ENCODE results near the gene MAN2A2. TPM values are rescaled to one million over a fixed set of nuclear protein-coding genes. Genes with fewer than 3 reads are reported as not detected.

Gene MAN2A2
- polyA plus RNA-seq, 1 donor, result 44.0 TPM

DNA sequence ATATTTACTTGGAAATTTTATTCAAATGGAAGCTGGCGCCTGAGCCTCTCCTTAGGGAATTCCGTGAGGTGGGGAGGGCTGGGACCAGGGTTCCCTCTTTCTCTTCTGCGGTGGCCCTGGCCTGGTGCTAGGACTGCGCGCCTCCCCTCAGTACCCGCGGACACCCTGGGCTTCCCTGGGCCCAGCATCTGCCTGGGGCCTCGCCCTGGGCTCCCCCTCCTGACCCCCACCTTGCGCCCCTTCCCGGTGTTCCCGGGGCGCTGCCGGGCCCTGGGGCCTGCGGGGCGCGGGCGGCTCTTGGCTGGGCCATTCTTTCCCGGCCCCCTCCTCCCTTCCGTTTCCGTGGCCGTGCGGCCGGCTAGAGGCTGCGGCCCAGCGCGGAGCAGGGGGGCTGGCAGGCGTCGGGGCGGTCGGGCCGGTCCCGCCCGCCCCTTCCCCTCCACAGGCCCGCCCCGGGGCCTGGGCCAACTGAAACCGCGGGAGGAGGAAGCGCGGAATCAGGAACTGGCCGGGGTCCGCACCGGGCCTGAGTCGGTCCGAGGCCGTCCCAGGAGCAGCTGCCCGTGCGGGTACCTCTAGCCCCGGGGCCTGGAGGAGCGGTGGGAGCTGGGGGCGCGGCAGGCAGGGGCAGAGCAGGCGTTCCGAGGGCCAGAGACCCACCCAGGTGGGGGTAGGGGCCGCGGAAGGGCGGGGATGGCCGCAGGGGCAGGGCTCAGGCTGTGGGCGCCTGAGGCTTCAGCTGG lies 19.0 kb upstream of the MAN2A2 start, which contains the start of gene FES:
Gene FES, plus strand, starts transcription at position 529 of the 743 bp plus-strand sequence. CDS start 542 bp downstream, outside the sequence.
- no peaks in the 10 kb centered on the region for H3K9me3 ChIP-seq (ENCODE audit: control insufficient read depth, low read depth, low read length)
- peak in 1 of 2 donors; percentile 70 for DNase-seq
- H3K4me1 ChIP-seq (ENCODE audit: control insufficient read depth, insufficient read depth, low read length), result peaks cover 25% of the 10 kb centered on the region
- H3K4me3 ChIP-seq (ENCODE audit: low read length), result peak within 1 kb of the TSS; percentile 51
- H3K27me3 ChIP-seq (ENCODE audit: control insufficient read depth, insufficient read depth, low read length), result no peaks in the 10 kb centered on the region
- H3K27ac ChIP-seq (ENCODE audit: low read length), result peak within 1 kb of the TSS; percentile 80
- 20% methylated on average over 1 of the region's 58 CpGs for WGBS (ENCODE audit: insufficient coverage, low lambda C conversion rate)
- peaks cover 45% of the 10 kb centered on the region for H3K36me3 ChIP-seq (ENCODE audit: control insufficient read depth, insufficient read depth, low read length)

DNA sequence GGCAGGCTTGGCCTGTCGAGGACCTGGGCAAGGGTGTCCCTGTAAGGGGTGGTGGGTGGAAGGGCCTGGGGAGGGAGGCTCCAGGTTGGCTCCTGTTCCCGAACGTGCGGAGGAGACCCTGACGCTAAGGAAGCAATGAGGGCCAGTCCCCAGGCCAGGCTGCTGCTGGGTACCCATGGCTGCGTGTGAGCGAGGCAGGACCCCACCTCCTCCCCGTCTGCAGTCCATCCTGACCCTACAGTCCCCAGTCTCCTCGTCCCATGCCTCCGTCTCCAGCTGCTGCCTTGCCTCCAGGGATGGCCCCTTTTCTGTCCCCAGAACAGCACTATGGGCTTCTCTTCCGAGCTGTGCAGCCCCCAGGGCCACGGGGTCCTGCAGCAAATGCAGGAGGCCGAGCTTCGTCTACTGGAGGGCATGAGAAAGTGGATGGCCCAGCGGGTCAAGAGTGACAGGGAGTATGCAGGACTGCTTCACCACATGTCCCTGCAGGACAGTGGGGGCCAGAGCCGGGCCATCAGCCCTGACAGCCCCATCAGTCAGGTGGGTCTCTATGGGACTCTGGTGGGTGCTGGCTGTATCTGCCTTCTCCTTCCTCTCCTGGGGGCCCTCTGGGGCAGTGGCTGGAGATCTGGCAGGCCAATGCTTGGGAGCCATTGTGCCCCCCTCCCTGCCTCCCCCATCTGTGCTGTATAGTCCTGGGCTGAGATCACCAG lies 18.2 kb upstream of the MAN2A2 start:
- Histone ChIP-seq H3K36me3 (ENCODE audit: control insufficient read depth, insufficient read depth, low read length) (peaks cover 38% of the 10 kb centered on the region), H3K4me1 (ENCODE audit: control insufficient read depth, insufficient read depth, low read length) (peaks cover 25% of the 10 kb centered on the region), H3K9me3 (ENCODE audit: control insufficient read depth, low read depth, low read length) (no peaks in the 10 kb centered on the region), H3K27me3 (ENCODE audit: control insufficient read depth, insufficient read depth, low read length) (no peaks in the 10 kb centered on the region), H3K27ac (ENCODE audit: low read length) (peak overlapping the region; percentile 49), H3K4me3 (ENCODE audit: low read length) (peak overlapping the region; percentile 51)
- no peak for DNase-seq
- WGBS (ENCODE audit: insufficient coverage, low lambda C conversion rate), result no CpG with 5 or more reads among the region's 16 CpGs

DNA sequence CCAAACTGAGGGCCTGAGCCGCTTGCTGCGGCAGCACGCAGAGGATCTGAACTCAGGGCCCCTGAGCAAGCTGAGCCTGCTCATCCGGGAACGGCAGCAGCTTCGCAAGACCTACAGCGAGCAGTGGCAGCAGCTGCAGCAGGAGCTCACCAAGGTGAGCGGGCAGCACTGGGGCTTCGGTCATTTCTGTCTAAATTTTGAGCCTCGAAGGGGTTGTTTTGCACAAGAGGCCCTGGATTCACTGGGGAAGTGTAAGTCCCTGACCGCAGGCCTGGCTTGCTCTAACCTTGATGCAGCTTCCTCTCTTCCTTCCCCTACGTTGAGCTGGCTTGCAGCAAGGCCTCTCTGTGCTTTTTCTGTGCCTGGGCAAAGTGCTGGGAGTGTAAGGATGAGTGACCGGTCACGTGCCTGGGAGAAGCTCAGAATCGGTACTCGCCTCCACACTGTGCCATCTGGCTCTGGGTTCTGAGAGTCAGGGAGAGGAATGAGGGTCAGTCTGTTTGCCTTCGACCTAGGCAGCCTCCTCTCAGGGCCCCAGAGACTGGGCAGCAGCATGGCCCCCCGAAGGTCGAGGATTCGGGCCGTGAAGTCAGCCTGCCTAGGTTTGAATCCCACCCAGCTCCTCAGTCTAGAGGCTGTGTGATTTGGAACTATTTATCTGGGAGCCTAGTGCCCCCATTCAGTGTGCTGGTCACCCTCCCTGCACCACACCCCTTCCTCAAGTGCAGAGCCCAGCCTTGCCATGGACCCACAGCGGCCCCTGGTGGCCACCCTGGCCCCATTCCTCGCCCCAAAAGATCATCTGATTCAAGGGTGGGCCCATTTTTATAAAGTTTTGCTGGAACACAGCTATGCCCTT lies 17.4 kb upstream of the MAN2A2 start:
- WGBS (ENCODE audit: insufficient coverage, low lambda C conversion rate), result no CpG with 5 or more reads among the region's 23 CpGs
- Histone ChIP-seq H3K27me3 (ENCODE audit: control insufficient read depth, insufficient read depth, low read length) (no peaks in the 10 kb centered on the region), H3K27ac (ENCODE audit: low read length) (no peak overlapping the region), H3K4me3 (ENCODE audit: low read length) (peak overlapping the region; percentile 51), H3K36me3 (ENCODE audit: control insufficient read depth, insufficient read depth, low read length) (peaks cover 34% of the 10 kb centered on the region), H3K4me1 (ENCODE audit: control insufficient read depth, insufficient read depth, low read length) (peaks cover 25% of the 10 kb centered on the region), H3K9me3 (ENCODE audit: control insufficient read depth, low read depth, low read length) (no peaks in the 10 kb centered on the region)
- DNase-seq, result peak; percentile 56 to 59

DNA sequence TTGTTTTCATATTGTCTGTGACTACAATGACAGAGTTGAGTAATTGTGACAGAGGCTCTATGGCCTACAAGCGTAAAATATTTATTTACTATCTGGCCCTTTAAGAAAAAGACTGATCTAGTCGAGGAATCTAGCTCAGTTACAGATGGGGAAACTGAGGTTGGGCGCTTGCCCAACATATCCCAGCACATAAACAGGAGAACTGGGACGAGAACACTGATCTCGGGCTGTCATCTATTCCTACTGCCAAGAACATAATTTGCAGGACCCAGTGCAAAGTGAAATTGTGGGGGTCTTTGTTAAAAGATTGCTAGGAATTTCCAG lies 16.8 kb upstream of the MAN2A2 start:
- no peaks in the 10 kb centered on the region for H3K9me3 ChIP-seq (ENCODE audit: control insufficient read depth, low read depth, low read length)
- DNase-seq, result no peak
- H3K36me3 ChIP-seq (ENCODE audit: control insufficient read depth, insufficient read depth, low read length), result peaks cover 30% of the 10 kb centered on the region
- WGBS (ENCODE audit: insufficient coverage, low lambda C conversion rate), result 76% methylated on average over 2 of the region's 5 CpGs
- no peaks in the 10 kb centered on the region for H3K27me3 ChIP-seq (ENCODE audit: control insufficient read depth, insufficient read depth, low read length)
- no peak overlapping the region for H3K4me3 ChIP-seq (ENCODE audit: low read length)
- H3K4me1 ChIP-seq (ENCODE audit: control insufficient read depth, insufficient read depth, low read length), result peaks cover 25% of the 10 kb centered on the region
- no peak overlapping the region for H3K27ac ChIP-seq (ENCODE audit: low read length)

DNA sequence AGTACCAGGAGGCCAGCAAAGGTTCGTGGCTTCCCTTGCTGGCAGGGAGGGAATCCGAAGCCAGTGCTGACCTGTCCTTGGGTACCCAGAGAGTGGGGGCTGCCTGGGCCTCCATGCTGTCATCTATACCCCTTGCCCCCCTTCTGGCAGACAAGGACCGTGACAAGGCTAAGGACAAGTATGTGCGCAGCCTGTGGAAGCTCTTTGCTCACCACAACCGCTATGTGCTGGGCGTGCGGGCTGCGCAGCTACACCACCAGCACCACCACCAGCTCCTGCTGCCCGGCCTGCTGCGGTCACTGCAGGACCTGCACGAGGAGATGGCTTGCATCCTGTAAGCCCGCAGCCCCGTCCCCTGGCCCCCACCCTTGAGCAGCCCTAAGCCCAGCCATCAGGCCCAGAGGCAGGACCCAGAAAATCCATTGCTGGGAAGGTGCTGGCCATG lies 16.0 kb upstream of the MAN2A2 start:
- H3K4me3 ChIP-seq (ENCODE audit: low read length), result no peak overlapping the region
- no peaks in the 10 kb centered on the region for H3K9me3 ChIP-seq (ENCODE audit: control insufficient read depth, low read depth, low read length)
- no peaks in the 10 kb centered on the region for H3K27me3 ChIP-seq (ENCODE audit: control insufficient read depth, insufficient read depth, low read length)
- peaks cover 25% of the 10 kb centered on the region for H3K4me1 ChIP-seq (ENCODE audit: control insufficient read depth, insufficient read depth, low read length)
- DNase-seq, result no peak
- peaks cover 30% of the 10 kb centered on the region for H3K36me3 ChIP-seq (ENCODE audit: control insufficient read depth, insufficient read depth, low read length)
- no peak overlapping the region for H3K27ac ChIP-seq (ENCODE audit: low read length)
- no CpG with 5 or more reads among the region's 13 CpGs for WGBS (ENCODE audit: insufficient coverage, low lambda C conversion rate)

DNA sequence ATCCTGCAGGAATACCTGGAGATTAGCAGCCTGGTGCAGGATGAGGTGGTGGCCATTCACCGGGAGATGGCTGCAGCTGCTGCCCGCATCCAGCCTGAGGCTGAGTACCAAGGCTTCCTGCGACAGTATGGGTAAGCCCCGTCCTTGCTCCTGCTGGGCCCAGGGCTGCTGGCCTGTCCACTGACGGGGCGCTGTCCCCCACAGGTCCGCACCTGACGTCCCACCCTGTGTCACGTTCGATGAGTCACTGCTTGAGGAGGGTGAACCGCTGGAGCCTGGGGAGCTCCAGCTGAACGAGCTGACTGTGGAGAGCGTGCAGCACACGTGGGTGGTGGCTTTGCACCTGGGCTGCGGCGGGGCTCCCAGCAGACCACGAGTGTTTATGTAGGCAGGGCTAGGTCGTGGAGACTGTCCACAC lies 13.8 kb upstream of the MAN2A2 start:
- DNase-seq, result no peak
- H3K27ac ChIP-seq (ENCODE audit: low read length), result no peak overlapping the region
- H3K4me1 ChIP-seq (ENCODE audit: control insufficient read depth, insufficient read depth, low read length), result peaks cover 11% of the 10 kb centered on the region
- H3K27me3 ChIP-seq (ENCODE audit: control insufficient read depth, insufficient read depth, low read length), result no peaks in the 10 kb centered on the region
- H3K36me3 ChIP-seq (ENCODE audit: control insufficient read depth, insufficient read depth, low read length), result peaks cover 42% of the 10 kb centered on the region
- WGBS (ENCODE audit: insufficient coverage, low lambda C conversion rate), result no CpG with 5 or more reads among the region's 18 CpGs
- H3K4me3 ChIP-seq (ENCODE audit: low read length), result no peak overlapping the region
- no peaks in the 10 kb centered on the region for H3K9me3 ChIP-seq (ENCODE audit: control insufficient read depth, low read depth, low read length)

DNA sequence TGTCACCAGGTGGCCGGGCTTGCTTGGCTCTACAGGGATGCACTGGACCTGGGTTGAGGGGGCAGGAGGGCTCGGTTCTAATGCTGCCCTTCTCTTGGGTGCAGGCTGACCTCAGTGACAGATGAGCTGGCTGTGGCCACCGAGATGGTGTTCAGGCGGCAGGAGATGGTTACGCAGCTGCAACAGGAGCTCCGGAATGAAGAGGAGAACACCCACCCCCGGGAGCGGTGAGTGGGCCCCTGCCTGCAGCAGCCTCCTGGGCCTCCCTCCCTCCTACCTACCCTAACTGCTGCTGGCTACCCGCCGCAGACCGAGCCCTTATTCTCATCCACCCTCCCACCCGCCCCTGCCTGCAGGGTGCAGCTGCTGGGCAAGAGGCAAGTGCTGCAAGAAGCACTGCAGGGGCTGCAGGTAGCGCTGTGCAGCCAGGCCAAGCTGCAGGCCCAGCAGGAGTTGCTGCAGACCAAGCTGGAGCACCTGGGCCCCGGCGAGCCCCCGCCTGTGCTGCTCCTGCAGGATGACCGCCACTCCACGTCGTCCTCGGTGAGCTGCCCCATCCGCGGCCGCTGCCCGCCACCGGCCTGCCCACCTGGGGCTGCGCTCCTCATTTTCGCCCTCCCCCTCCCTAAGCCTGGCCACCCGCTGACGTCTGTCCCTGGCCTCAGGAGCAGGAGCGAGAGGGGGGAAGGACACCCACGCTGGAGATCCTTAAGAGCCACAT lies 13.2 kb upstream of the MAN2A2 start:
- peaks cover 7% of the 10 kb centered on the region for H3K4me1 ChIP-seq (ENCODE audit: control insufficient read depth, insufficient read depth, low read length)
- WGBS (ENCODE audit: insufficient coverage, low lambda C conversion rate), result no CpG with 5 or more reads among the region's 31 CpGs
- no peaks in the 10 kb centered on the region for H3K9me3 ChIP-seq (ENCODE audit: control insufficient read depth, low read depth, low read length)
- H3K27ac ChIP-seq (ENCODE audit: low read length), result no peak overlapping the region
- DNase-seq, result no peak
- H3K4me3 ChIP-seq (ENCODE audit: low read length), result no peak overlapping the region
- peaks cover 42% of the 10 kb centered on the region for H3K36me3 ChIP-seq (ENCODE audit: control insufficient read depth, insufficient read depth, low read length)
- no peaks in the 10 kb centered on the region for H3K27me3 ChIP-seq (ENCODE audit: control insufficient read depth, insufficient read depth, low read length)

DNA sequence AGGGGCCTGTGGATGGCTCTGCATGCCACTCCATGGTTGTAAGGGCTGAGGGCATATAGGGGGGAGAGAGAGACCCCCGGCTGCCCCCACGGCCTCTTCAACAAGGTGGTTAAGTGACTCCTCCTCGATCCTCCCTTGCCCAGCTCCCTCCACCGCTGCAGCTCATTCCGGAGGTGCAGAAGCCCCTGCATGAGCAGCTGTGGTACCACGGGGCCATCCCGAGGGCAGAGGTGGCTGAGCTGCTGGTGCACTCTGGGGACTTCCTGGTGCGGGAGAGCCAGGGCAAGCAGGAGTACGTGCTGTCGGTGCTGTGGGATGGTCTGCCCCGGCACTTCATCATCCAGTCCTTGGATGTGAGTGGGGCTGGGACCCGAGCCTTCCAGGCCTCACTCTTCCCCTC lies 12.3 kb upstream of the MAN2A2 start:
- no peaks in the 10 kb centered on the region for H3K9me3 ChIP-seq (ENCODE audit: control insufficient read depth, low read depth, low read length)
- peaks cover 47% of the 10 kb centered on the region for H3K36me3 ChIP-seq (ENCODE audit: control insufficient read depth, insufficient read depth, low read length)
- no CpG with 5 or more reads among the region's 12 CpGs for WGBS (ENCODE audit: insufficient coverage, low lambda C conversion rate)
- H3K4me3 ChIP-seq (ENCODE audit: low read length), result no peak overlapping the region
- no peaks in the 10 kb centered on the region for H3K27me3 ChIP-seq (ENCODE audit: control insufficient read depth, insufficient read depth, low read length)
- DNase-seq, result no peak
- H3K4me1 ChIP-seq (ENCODE audit: control insufficient read depth, insufficient read depth, low read length), result peaks cover 1% of the 10 kb centered on the region
- no peak overlapping the region for H3K27ac ChIP-seq (ENCODE audit: low read length)

DNA sequence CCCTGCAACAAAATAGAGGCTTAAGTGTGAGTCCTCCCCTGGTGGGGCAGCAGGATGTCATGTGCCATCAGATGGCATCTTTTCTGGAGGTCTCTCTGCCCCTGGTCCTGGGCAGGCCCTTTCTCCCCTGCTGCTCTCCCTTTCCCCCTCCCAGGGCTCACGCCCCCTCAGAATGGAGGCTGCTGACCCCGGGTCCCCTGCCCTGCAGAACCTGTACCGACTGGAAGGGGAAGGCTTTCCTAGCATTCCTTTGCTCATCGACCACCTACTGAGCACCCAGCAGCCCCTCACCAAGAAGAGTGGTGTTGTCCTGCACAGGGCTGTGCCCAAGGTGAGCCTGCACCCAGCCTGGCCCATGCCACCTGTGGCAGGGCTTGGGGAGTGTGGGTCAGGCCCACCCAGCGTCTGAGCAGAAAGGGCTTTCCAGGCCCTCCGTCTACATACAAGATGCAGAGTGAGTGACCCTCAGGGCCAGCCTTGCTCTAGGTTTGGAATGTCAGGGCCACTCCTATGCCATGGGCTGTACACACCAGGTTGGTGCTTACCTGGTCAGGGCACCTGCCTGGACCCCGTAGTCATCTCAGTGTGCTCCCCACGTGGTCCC lies 11.7 kb upstream of the MAN2A2 start:
- DNase-seq, result no peak
- Histone ChIP-seq H3K27me3 (ENCODE audit: control insufficient read depth, insufficient read depth, low read length) (no peaks in the 10 kb centered on the region), H3K36me3 (ENCODE audit: control insufficient read depth, insufficient read depth, low read length) (peaks cover 47% of the 10 kb centered on the region), H3K9me3 (ENCODE audit: control insufficient read depth, low read depth, low read length) (no peaks in the 10 kb centered on the region), H3K4me1 (ENCODE audit: control insufficient read depth, insufficient read depth, low read length) (no peaks in the 10 kb centered on the region), H3K27ac (ENCODE audit: low read length) (no peak overlapping the region), H3K4me3 (ENCODE audit: low read length) (no peak overlapping the region)
- WGBS (ENCODE audit: insufficient coverage, low lambda C conversion rate), result no CpG with 5 or more reads among the region's 8 CpGs

Data from large intestine (tissue), 3 donors.